CD4-positive, alpha-beta T cell treated with Interleukin-17A for 4 hours (primary cell): Measurements from ENCODE around the gene SIRPA.

Source experiments
- DNase-seq: peaks from one replicate; pipeline ENCODE4 v3.0.0-alpha.2; 2020; ENCODE audit warnings: mixed read lengths

The SIRPA gene

DNA sequence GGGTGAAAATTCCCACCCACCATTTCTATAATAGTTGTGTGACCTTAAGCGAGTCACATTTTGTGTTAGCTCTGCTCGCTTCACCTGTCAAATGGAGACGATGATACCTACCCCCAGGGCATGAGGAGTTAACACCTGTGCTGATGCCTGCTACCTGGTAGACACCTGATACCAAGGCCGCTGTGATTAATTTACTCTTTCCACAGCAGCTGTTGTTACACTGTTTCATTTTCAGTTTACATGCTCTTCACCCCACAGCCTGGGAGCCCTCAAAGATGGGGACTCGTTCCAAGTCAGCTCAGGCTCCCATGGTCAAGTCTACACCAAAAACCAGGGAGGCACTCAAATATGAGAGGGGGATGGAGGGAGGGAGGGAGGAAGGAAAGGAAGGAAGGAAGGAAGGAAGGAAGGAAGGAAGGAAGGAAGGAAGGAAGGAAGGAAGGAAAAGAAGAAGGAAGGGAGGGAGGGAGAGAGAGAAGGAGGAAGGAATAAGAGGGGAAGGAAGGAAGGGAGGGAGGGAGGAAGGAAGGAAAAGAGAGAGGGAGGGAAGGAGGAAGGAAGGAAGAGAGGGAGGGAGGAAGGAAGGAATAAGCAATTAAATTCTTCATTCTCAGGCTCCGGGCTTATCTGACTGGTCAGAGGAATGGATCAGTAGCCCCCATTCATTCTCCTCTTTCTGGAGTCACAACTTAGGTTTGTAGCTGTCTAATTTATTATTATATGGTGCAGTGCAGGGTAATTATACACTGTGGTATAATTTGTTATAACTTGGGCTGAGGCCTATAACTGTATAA, 57.7 kb downstream of the SIRPA start:
- no peak for DNase-seq

DNA sequence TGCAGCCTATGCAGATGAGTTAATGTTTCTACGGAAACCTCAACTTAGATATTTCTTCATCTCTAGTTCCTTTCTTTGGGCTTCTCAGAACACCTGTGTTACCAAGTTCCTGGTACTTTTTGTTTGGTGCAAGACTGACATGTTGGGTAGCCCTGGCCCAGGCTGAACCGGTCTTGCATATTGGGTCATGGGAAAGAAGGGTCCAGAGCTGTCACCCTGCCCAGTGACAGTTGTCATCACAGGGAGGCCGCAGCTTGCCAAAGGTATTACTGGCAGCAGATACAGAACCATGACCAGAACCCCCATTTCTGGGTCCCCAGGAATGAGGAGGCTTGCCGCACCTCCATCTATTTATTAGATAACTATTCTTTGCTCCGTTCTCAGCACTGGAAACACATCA, 58.4 kb downstream of the SIRPA start:
- DNase-seq: no peak

DNA sequence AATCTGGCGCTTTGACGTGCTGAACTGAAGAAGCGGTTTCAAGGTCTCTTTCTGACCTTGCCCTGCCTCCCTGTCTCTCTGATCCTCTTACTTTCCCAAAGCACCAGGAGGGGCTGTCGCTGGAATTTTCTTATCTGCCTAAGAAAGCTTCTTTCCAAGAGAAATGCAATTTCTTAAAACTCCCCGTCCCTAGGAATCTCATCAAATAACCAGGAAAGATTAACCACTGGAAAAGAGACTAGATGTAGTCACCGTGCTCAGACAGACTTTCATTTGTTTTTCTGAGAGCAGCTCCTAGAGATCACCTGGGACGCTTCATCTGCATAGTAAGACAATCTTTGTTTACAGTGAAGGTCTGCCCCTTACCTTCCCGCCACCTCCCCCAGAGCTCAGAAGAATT, 60.0 kb downstream of the SIRPA start:
- no peak for DNase-seq

DNA sequence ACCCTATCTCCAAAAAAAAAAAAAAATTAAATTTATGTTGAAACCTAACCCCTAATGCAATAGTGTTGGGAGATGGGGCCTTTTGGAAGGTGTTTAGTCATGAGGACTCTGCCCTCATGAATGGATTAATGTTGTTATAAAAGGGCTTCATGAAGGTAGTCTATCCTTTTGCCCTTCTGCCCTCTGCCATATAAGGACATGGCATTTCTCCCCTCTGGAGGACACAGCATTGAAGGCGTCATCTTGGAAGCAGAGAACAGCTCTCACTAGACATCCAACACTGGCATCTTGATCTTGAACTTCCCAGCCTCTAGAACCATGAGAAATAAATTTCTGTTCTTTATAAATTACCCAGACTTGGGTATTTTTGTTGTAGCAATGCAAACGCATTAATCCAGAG, 63.2 kb downstream of the SIRPA start:
- no peak for DNase-seq

DNA sequence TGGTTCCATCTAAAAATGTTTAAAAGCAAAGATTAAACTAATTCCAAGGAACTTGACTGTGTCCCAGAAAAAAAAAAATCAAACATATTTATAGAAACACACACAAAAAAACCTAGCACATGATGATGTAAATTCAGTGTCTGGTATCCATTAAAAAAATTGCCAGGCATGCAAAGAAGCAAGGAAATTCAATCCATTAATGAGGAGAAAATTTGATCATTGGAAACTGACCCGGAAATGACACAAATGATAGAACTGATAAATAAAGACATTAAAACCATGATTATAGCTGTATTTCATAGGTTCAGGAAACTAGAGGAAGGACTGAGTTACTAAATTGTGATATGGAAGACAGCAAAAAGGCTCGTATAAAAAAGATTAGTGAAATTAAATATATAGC, 63.9 kb downstream of the SIRPA start:
- DNase-seq: no peak

DNA sequence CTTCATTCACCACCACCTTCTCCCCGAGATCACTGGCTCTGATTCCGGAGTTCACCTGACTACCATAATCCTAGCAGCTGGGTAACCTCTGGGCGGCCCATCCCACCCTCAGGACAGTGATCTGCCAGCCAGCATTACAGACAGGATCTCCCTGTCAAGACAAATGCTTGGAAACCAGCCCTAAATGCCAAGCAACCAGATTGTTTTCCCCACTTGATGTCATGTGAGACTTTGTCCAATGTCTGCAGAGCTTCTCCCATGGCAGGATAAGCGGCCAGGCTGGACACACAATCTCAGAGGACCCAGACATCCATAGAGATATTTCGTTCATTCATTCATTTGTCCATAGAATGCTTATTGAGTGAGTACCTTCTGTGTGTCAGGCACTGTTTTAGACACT, 66.2 kb downstream of the SIRPA start:
- no peak for DNase-seq

DNA sequence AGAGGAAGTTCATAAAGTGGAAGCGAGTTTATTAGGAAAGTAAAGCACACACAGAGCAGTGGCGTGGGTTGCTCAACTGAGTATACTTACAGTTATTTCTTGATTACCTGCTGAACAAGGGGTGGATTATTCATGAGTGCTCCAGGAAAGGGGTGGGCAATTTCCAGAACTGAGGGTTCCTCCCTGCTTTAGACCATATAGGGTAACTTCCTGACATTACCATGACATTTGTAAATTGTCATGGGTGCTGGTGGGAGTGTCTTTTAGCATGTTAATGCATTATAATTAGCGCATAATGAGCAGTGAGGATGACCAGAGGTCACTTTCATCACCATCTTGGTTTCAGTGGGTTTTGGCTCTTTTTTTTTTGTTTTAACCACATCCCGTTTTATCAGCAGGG, 68.9 kb downstream of the SIRPA start:
- DNase-seq: no peak

DNA sequence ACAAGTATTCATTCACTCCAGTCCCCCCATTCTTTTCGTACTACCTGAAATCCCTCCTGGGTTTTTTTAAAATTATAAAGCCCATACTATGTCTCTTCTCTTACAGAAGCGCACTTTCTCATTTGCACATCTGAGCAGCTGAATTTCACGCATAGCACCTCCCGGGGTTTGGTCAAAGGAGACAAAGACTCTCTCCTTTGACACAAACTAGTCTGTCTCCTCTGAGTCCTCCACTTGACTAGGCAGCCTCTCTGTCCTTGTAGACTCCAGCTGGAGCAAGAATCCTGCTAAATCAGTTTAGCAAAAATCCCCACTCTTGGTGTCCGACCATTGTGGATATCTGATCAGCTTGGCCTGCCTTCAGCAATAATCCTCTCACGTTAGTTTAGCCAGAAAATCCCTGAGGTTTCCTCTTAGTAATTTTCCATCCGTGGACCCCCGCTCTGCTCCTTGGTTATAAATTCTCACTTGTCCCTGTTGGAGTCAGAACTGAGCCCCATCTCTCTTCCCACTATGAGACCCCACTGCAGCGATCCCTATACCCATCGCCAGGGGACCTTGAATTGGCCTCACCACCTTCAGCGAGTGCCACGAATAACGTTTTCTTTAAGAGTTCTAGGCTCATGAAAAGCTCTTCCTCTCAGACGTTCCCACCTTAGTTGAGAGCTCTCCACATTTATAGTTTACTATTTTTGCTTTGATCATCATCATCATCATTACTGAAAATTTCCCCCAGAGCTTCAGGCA, 69.6 kb downstream of the SIRPA start:
- DNase-seq: no peak

DNA sequence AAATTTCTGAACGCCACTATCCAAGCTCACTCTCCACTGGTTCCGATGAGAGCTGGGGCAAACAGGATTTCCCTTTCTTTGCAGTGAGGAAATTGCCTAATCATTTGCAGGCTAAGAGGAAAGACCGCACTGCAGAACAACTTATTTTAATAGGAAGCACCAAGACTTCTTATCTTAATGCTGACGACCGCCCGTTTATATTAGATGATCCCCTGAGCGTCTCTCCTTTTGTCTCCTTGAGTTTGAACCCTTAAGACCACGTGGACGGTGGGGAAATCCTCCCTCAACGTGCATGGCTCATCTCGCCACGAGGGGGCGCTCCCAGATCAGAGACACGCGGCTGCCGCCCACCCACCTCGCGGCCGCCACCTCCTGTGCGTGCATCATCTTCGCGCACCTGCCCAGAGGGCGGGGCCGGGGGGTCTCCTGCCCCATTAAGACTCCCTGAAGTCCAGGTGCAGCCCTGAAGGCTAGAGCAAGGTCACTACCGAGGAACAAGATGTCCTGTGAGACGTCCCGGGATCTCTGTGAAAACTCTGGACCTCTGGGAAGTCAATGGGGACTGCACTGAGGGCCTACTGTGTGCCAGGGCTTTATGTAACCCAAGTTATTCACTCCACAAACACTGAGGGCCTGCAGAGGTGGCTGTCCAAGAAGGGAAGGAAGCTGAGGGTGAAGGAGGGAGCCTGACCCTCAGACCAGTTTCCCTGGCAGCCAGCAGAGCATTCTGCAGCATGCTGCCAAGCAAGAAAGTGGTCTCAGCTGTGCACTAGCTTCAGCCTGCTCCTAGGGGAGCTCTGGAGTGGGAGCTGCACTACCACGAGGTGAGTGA, 70.5 kb downstream of the SIRPA start:
- peak; percentile 77 for DNase-seq

DNA sequence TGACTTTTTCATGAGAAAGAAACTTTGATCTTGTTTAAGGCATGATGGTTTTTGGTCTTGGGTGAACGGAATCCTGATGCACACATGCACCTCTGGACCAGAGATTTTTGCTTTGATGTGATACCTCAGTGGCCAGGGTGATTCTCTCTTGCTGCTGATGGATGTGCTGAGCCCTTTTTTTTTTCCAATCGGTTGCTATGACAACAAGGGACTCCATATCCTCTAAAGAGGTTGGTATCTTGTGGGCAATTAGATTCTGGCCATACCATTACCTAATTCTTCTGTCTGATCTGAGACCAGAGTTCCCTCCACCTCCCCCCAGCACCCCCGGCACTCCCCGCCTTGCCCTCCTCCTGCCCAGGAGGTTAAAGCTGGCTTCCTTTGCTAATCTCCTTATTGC, 73.8 kb downstream of the SIRPA start:
- DNase-seq: no peak

DNA sequence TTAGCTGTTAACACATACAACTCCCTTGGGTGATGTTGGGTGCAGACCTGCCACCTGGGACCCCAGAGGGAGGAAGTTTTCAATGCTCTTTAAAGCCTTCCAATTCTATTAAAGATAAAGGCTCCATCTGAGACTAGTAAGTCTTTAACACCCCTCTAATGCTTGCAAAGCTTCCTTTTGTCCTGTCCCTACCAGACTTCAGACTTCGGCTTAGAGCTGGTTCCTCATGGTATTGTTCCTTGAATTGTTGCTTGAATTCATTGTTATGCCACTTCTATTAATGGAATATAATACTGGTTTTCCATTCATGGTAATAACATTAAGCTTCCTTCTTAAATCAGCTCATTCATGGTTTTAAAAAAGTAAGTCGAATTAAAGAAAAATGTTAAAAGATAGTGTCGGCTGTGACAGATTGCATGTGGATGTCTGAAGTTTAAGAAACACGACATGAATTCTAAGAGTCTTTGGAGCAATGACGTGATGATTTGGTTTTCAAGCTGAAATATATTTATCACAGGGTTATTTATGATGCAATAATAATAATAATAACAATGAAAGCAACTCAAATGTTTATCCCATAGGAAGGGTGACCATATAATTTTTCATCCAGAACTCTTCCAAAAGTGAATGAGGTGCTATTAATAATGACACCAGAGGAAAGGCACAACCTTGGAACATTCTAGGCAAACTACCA, 76.8 kb downstream of the SIRPA start:
- no peak for DNase-seq

DNA sequence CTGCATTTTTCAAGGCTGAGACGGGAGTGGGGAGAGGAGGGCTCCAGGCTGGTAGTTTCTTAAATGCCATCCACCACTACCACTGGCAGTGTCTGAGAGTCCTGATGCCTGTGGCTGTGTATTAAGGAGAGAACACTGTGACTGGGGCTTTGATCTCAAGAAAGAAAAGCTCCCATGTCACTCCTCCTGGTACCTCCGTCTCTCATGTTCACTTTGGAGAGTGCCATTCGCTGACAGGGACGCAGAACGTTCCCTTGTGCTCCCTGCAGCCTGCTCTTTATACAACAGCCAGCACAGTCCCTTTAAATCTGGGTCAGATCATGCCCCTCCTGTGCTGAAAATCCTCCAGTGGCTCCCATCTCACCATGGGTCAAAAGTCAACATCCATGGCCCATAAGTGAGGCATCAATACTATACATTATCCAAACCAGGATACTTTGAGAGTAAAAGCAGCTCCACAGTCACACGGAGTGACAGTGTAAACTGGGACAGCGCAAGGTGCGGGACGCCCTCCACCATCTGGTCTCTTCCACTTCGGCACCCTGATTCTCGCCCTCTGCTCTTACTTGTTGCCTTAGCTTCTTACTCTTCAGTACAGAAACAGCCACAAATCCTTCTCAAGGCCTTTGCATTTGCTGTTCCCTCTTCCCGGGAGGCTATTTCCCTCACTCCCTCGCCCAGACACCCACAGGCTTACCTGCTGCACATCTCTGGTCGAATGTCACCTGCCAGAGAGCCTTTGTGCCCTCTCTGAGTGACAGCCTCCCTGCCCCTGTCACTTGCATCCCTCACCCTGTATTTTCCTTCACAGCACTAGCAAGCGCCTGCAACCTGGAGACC, 78.6 kb downstream of the SIRPA start:
- DNase-seq: no peak

DNA sequence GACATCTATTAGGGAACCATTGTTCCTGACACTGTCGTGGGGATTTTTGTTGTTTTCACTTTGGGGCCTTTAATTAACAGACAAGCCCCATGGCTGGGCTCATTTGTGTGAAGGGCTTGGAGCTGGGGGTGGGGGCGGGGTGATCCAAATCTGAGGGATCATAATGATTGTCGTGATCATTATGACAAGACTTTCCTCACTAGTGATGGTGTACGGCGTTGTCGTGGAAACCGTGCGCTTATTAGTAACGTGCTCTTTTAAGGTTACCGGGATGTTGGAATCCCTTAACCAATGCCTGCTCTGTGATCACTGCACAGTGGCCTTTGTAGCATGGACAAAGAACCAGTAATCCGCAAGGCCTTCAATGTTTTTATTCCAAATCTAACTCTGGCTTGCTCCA, 80.1 kb downstream of the SIRPA start:
- no peak for DNase-seq

DNA sequence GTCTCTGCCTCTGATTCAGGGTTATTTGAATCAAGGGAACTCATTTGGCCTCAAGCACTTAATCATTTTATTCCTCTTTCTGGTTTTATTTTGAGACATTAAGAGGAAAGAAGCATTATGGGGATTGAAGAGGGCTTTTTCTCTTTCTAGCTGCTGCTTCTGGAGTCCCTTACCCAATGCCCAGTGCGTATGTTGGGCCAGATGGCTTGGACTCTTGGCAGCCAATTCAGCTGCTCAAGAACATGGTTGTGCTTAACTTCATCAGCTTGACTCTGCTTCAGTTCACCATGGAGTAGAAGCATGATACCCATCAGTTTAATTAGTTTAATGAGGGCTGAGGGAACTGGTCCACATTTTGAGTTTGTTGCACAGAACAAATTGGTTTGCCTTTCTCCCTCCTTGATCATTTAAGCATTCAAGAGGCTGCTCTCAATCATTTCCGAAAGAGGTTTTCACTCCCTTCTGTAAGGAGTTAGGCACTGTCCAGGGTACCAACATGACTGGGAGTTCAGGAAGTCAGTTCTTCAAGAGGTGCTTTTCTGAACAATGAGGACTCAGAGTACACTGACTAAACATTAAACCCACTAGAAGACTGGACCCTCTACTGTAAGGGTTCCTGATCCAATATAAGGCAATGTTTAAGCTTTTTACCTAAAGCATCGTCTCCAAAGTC, 84.0 kb downstream of the SIRPA start:
- no peak for DNase-seq

DNA sequence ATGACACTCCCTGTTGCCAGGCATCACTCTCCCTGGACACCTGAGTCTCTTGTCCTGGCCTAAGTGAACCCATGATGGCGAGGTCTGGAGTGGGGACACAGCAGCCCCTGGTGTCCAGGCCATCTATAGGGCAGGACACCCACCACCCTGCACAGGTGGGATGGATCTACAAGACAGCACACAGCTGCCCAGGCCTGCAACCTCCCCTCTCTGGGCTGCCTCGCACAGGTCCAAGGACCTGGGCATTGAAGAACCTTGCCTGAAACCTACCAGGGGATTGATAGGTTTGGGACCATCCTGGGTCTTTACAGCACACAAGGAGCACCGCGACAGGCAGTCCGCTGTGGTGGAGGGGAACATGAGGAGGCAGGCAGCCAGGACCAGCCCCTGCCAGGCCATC, 87.5 kb downstream of the SIRPA start:
- DNase-seq: no peak

DNA sequence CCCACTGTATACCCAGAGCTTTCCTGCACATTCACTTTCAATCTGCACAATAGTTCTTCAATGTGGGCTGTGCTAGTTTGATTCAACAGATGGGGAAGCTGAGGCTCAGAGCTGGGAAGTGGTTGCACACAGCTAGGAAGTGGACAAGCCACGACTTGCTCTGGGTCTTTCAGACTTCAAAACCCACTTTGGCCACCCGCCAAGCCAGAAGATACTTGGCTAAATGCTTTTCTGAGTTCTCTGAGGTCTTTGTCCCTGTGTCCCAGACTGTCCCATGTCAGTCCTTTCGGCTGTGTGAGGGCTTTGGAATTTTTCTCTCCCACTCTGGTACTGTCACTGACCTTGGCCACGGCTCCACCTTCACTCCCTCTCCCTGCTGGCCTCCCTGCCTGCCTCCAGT, 88.1 kb downstream of the SIRPA start:
- DNase-seq: no peak

DNA sequence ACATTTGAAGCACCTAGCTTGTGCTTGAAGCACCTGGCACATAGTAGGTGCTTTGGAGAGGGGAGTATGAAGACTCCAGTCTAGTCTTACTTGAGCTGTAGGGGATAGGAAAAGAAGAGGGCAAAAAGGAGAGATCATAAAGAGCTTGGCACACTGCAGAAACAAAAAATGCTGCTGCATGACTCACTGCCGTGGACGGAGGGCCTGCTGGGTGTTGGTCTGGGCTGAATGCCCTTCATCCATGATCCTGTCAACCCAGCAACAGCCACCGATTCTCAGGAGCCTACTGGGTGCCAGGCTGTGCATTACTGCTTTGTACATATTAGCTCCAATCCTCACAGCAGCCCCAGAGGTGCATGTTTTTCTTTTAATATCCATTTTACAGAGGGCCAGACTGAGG, 92.6 kb downstream of the SIRPA start:
- DNase-seq: no peak
